ENCODE results near the gene ARHGAP9. TPM values are rescaled to one million over a fixed set of nuclear protein-coding genes. Genes with fewer than 3 reads are reported as not detected.

The ARHGAP9 gene
- total and polyA plus RNA-seq, 2 of the 4 experiments (the other 2 are of a cell fraction) = 0.18 to 0.79 TPM

DNA sequence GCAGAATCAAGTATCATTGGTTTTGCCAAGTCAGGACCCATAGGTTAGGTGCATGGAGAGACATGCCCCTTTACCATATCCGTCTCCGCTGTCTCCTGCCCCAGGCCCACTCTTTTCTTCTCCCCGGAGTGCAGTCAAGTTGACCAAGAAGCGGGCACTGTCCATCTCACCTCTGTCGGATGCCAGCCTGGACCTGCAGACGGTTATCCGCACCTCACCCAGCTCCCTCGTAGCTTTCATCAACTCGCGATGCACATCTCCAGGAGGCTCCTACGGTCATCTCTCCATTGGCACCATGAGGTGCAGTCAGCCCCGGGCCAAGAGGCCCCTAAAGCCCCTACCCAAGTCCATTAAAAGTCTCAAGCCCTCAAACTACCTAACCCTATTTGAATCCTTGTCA is 15.1 kb downstream of the ARHGAP9 start:
- no peaks in the 10 kb centered on the region for H3K9me3 ChIP-seq (ENCODE audit: control insufficient read depth, insufficient read depth, low read length)
- H2BK120ac ChIP-seq (ENCODE audit: low read depth, low read length) = no peak overlapping the region
- intact Hi-C loops (cut with micrococcal nuclease) (loop anchor here (5.0 kb wide), 1 partner anchor 158 kb away; no protein-coding TSS in a partner anchor), in situ Hi-C loops (cut with MboI; ENCODE audit: low sequenced_read_pairs) (no loop called here), dilution Hi-C loops (cut with HindIII; ENCODE audit: low sequenced_read_pairs, unreplicated experiment) (no loop called here)
- no peak overlapping the region for H3K23ac ChIP-seq (ENCODE audit: low read depth, low read length)
- H4K91ac ChIP-seq (ENCODE audit: insufficient read depth, low read depth, low read length) = no peak overlapping the region
- peaks cover 5% of the 10 kb centered on the region; the same call in 1 of the 2 replicates for H3K27me3 ChIP-seq (ENCODE audit: control insufficient read depth, insufficient read depth, low read length)
- no peak overlapping the region for H3K56ac ChIP-seq (ENCODE audit: extremely low read depth, insufficient read depth, low read length)
- BruUV-seq (replicated peaks) = no TSS peak
- no peak overlapping the region for H4K5ac ChIP-seq (ENCODE audit: low read depth, low read length)
- no peak overlapping the region for H3K27ac ChIP-seq (ENCODE audit: insufficient read depth, low read length)
- DNase-seq (no peak), ATAC-seq (ENCODE audit: low read depth) (no peak)
- peaks cover 4% of the 10 kb centered on the region for H3K4me1 ChIP-seq (ENCODE audit: control insufficient read depth, insufficient read depth, low read length)
- H2BK20ac ChIP-seq (ENCODE audit: low read depth, low read length) = no peak overlapping the region
- WGBS, 2 experiments (ENCODE audit: extremely low coverage in 2 of 2, insufficient read length in 1 of 2) = 91% methylated on average over 10 of the region's 12 CpGs; no CpG with 5 or more reads in 1 of the 2 experiments
- no peak overlapping the region for H3K14ac ChIP-seq (replicated peaks; ENCODE audit: low read depth, low read length)
- CTCF ChIA-PET = no interaction called here
- H2BK5ac ChIP-seq (ENCODE audit: low read depth, low read length, poor library complexity, severe bottlenecking) = no peak overlapping the region
- H4K20me1 ChIP-seq (ENCODE audit: insufficient read depth, low read length) = no peaks in the 10 kb centered on the region
- no peaks in the 10 kb centered on the region for H3K79me1 ChIP-seq (ENCODE audit: low read depth in 1 of 2, low read length in 2 of 2)
- TF ChIP-seq RFX5 (IDR thresholded peaks at IDR 0.05; ENCODE audit: low read depth, low read length) = no peak
- no peak for TF ChIP-seq CEBPB (IDR thresholded peaks at IDR 0.05; ENCODE audit: low read depth, low read length)
- TF ChIP-seq NFE2L2 (IDR thresholded peaks at IDR 0.05; ENCODE audit: low read depth, low read length) = no peak
- TF ChIP-seq POLR2A (IDR thresholded peaks at IDR 0.05; ENCODE audit: low read depth, low read length) = no peak
- TF ChIP-seq FOS (IDR thresholded peaks at IDR 0.05; ENCODE audit: low read depth, low read length) = no peak
- no peak for TF ChIP-seq MAFK (IDR thresholded peaks at IDR 0.05; ENCODE audit: low read depth, low read length)
- TF ChIP-seq CHD1 (IDR thresholded peaks at IDR 0.05; ENCODE audit: low read depth, low read length) = no peak
- no peak for TF ChIP-seq RCOR1 (IDR thresholded peaks at IDR 0.05; ENCODE audit: insufficient replicate concordance, low read length)
- TF ChIP-seq, protein P1, sequence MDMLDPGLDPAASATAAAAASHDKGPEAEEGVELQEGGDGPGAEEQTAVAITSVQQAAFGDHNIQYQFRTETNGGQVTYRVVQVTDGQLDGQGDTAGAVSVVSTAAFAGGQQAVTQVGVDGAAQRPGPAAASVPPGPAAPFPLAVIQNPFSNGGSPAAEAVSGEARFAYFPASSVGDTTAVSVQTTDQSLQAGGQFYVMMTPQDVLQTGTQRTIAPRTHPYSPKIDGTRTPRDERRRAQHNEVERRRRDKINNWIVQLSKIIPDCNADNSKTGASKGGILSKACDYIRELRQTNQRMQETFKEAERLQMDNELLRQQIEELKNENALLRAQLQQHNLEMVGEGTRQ (IDR thresholded peaks at IDR 0.05; ENCODE audit: low read depth, low read length) = no peak
- no peak for TF ChIP-seq MXI1 (IDR thresholded peaks at IDR 0.05; ENCODE audit: borderline replicate concordance, low read depth, low read length)
- no peak for TF ChIP-seq BHLHE40 (IDR thresholded peaks at IDR 0.05; ENCODE audit: low read depth, low read length)
- TF ChIP-seq RAD21 (IDR thresholded peaks at IDR 0.05; ENCODE audit: low read length) = no peak
- no peak for TF ChIP-seq MAZ (IDR thresholded peaks at IDR 0.05; ENCODE audit: borderline replicate concordance, low read depth, low read length)
- TF ChIP-seq, protein P2, sequence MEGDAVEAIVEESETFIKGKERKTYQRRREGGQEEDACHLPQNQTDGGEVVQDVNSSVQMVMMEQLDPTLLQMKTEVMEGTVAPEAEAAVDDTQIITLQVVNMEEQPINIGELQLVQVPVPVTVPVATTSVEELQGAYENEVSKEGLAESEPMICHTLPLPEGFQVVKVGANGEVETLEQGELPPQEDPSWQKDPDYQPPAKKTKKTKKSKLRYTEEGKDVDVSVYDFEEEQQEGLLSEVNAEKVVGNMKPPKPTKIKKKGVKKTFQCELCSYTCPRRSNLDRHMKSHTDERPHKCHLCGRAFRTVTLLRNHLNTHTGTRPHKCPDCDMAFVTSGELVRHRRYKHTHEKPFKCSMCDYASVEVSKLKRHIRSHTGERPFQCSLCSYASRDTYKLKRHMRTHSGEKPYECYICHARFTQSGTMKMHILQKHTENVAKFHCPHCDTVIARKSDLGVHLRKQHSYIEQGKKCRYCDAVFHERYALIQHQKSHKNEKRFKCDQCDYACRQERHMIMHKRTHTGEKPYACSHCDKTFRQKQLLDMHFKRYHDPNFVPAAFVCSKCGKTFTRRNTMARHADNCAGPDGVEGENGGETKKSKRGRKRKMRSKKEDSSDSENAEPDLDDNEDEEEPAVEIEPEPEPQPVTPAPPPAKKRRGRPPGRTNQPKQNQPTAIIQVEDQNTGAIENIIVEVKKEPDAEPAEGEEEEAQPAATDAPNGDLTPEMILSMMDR (conservative IDR thresholded peaks at IDR 0.05; ENCODE audit: low read depth, low read length) = no peak
- no peak for TF ChIP-seq SMC3 (IDR thresholded peaks at IDR 0.05; ENCODE audit: low read depth, low read length)
- TF ChIP-seq, protein P3, sequence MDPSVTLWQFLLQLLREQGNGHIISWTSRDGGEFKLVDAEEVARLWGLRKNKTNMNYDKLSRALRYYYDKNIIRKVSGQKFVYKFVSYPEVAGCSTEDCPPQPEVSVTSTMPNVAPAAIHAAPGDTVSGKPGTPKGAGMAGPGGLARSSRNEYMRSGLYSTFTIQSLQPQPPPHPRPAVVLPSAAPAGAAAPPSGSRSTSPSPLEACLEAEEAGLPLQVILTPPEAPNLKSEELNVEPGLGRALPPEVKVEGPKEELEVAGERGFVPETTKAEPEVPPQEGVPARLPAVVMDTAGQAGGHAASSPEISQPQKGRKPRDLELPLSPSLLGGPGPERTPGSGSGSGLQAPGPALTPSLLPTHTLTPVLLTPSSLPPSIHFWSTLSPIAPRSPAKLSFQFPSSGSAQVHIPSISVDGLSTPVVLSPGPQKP (IDR thresholded peaks at IDR 0.05; ENCODE audit: borderline replicate concordance, low read depth, low read length) = no peak
- no peak overlapping the region for H3K18ac ChIP-seq (ENCODE audit: low read depth, low read length)
- no peak overlapping the region for H3K4me2 ChIP-seq (ENCODE audit: low read depth, low read length)
- H2AK9ac ChIP-seq (replicated peaks; ENCODE audit: low read depth, low read length, poor library complexity) = no peak overlapping the region
- POLR2A ChIA-PET (ENCODE audit: unreplicated experiment) = no interaction called here
- H3K4me3 ChIP-seq (ENCODE audit: insufficient read depth, low read depth, low read length) = no peak overlapping the region
- no peak overlapping the region for H3K9ac ChIP-seq (ENCODE audit: low read depth, low read length)
- H2BK15ac ChIP-seq (ENCODE audit: low read depth, low read length) = no peak overlapping the region
- H3K9me1 ChIP-seq (ENCODE audit: insufficient read depth, low read length) = peaks cover 6% of the 10 kb centered on the region; the same call in 1 of the 2 replicates
- no peaks in the 10 kb centered on the region for H3K36me3 ChIP-seq (ENCODE audit: control insufficient read depth, insufficient read depth, low read length)
- H4K8ac ChIP-seq (ENCODE audit: low read depth in 2 of 2, low read length in 2 of 2) = no peak overlapping the region
- no peak overlapping the region for H2AK5ac ChIP-seq (ENCODE audit: low read depth, low read length)
- H2AFZ ChIP-seq (replicated peaks; ENCODE audit: low read length, poor library complexity) = no peak overlapping the region
- no peak overlapping the region for H3K4ac ChIP-seq (ENCODE audit: low read depth, low read length)
